ENCODE data around the gene PRPF6.

Gene PRPF6

GRCh38 chr20:63980806-63981728 lies at the start of gene PRPF6:
Gene PRPF6 (plus strand): TSS chr20:63981132. CDS start chr20:63981246, 114 bp downstream.
- peaks cover 0 to 51% (median 39%) of the 10 kb centered on the region in 4 donors for H3K4me1 ChIP-seq
- peak within 1 kb of the TSS; percentile 87 to 89 for H3K27ac ChIP-seq
- no peaks in the 10 kb centered on the region for H3K27me3 ChIP-seq
- no peaks in the 10 kb centered on the region for H3K9me3 ChIP-seq
- peak; percentile 91 to 96 for DNase-seq
- intact Hi-C loops (cut with DNase I; ENCODE audit: low total_unique reads): no loop called here
- TF ChIP-seq CTCF (IDR thresholded peaks at IDR 0.05): peak; percentile 60 to 81
- peak within 1 kb of the TSS; percentile 97 to 98 for H3K4me3 ChIP-seq
- peaks cover 23 to 36% (median 30%) of the 10 kb centered on the region in 3 donors for H3K36me3 ChIP-seq

- Histone ChIP-seq H3K27ac (no peak overlapping the region), H3K36me3 (peaks cover 49 to 88% (median 73%) of the 10 kb centered on the region in 3 donors), H3K27me3 (no peaks in the 10 kb centered on the region), H3K4me1 (no peaks in the 10 kb centered on the region), H3K9me3 (no peaks in the 10 kb centered on the region), H3K4me3 (no peak overlapping the region)
- no peak for DNase-seq
- TF ChIP-seq CTCF (IDR thresholded peaks at IDR 0.05): no peak
- intact Hi-C loops (cut with DNase I; ENCODE audit: low total_unique reads): no loop called here
Measured at GRCh38 chr20:63931735-63932134, 49.2 kb upstream of the PRPF6 start.

- Histone ChIP-seq H3K27me3 (no peaks in the 10 kb centered on the region), H3K4me1 (no peaks in the 10 kb centered on the region), H3K4me3 (no peak overlapping the region), H3K27ac (no peak overlapping the region), H3K9me3 (no peaks in the 10 kb centered on the region), H3K36me3 (peaks cover 49 to 92% (median 70%) of the 10 kb centered on the region in 3 donors)
- DNase-seq: no peak
- intact Hi-C loops (cut with DNase I; ENCODE audit: low total_unique reads): no loop called here
- no peak for TF ChIP-seq CTCF (IDR thresholded peaks at IDR 0.05)
Measured at GRCh38 chr20:63932606-63933160, 48.2 kb upstream of the PRPF6 start.

GRCh38 chr20:63933646-63934045 lies 47.3 kb upstream of the PRPF6 start:
- Histone ChIP-seq H3K36me3 (peaks cover 41 to 92% (median 64%) of the 10 kb centered on the region in 3 donors), H3K27ac (no peak overlapping the region), H3K4me3 (no peak overlapping the region), H3K27me3 (no peaks in the 10 kb centered on the region), H3K9me3 (no peaks in the 10 kb centered on the region), H3K4me1 (no peaks in the 10 kb centered on the region)
- intact Hi-C loops (cut with DNase I; ENCODE audit: low total_unique reads): no loop called here
- TF ChIP-seq CTCF (IDR thresholded peaks at IDR 0.05): no peak
- DNase-seq: no peak

GRCh38 chr20:63934271-63935068 lies 46.5 kb upstream of the PRPF6 start:
- H3K27me3 ChIP-seq: no peaks in the 10 kb centered on the region
- no peak for DNase-seq
- no peaks in the 10 kb centered on the region for H3K9me3 ChIP-seq
- intact Hi-C loops (cut with DNase I; ENCODE audit: low total_unique reads): no loop called here
- peaks cover 32 to 92% (median 64%) of the 10 kb centered on the region in 3 donors for H3K36me3 ChIP-seq
- no peak for TF ChIP-seq CTCF (IDR thresholded peaks at IDR 0.05)
- no peak overlapping the region for H3K27ac ChIP-seq
- no peak overlapping the region for H3K4me3 ChIP-seq
- no peaks in the 10 kb centered on the region for H3K4me1 ChIP-seq
